ENCODE measurements around the gene HM13.

DNA sequence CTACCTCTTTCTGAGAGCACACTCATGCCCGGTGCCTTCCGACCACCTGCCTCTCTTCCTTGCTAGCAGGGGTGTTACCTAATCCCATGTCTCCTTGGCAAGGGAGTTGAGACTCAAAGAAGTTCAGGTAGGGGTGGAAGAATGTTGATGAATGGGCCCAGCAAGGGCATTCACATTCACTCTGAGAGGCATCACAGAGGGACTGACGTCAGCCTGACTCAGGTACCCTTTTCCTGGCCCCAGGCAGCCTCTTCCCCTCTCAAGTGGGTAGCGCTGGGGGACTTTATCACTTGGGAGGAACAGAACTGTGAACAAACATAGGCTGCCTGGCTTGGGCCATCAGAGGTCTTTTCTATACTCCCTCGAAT is 35.3 kb downstream of the HM13 start:
- TF ChIP-seq RAD21 (CRISPR knock-in tag; IDR thresholded peaks at IDR 0.05) (no peak), PHF8 (CRISPR knock-in tag; IDR thresholded peaks at IDR 0.05) (no peak)
- TF ChIP-seq, protein P1, sequence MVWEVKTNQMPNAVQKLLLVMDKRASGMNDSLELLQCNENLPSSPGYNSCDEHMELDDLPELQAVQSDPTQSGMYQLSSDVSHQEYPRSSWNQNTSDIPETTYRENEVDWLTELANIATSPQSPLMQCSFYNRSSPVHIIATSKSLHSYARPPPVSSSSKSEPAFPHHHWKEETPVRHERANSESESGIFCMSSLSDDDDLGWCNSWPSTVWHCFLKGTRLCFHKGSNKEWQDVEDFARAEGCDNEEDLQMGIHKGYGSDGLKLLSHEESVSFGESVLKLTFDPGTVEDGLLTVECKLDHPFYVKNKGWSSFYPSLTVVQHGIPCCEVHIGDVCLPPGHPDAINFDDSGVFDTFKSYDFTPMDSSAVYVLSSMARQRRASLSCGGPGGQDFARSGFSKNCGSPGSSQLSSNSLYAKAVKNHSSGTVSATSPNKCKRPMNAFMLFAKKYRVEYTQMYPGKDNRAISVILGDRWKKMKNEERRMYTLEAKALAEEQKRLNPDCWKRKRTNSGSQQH (CRISPR knock-in tag; IDR thresholded peaks at IDR 0.05; ENCODE audit: low read depth), result no peak

Measured in HepG2 (cell line).